CD4-positive, alpha-beta T cell treated with Interferon gamma for 1 hour (primary cell): ENCODE data around the gene DHFR2.
"Not testable (repeated sequence)": the region's sequence is repeated elsewhere in the genome, so short reads cannot be mapped to it uniquely, and the experiment has no call there.

Source experiments
- DNase-seq: peaks from one replicate; pipeline ENCODE4 v3.0.0-alpha.2; 2020

The DHFR2 gene

GRCh38 chr3:94065122-94065521 is 2.4 kb upstream of the DHFR2 start:
- no peak for DNase-seq

DNA sequence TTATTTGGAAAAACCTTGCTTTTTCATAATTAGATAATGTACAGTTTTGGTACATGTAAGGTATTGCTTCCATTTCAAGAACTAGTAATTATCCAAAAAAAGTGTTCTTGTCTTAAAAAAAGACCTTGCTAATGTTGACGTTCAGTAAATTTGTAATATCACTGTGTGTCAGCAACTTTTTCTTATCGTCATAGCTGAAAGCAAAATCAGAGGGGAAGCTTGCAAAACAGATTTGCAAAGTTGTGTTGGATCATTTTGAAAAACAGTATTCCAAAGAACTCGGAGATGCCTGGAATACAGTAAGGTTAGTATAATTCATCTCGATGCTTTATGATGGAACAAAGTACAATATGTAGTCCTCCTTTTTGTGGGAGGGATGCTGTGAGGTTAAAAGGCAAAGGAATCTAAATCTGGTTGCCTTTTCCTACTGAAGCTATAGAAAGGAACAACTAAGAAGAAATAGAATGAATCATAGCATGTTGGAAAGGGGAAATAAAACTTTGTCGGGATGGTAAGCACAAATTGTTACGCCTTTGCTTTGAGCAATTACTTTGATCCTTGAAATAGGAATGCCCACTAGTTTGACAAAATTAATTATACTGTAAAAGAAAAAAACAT is 1.6 kb upstream of the DHFR2 start:
- DNase-seq: no peak

- no peak for DNase-seq
Measured at GRCh38 chr3:94063496-94064119, 892 bp upstream of the DHFR2 start.

DNA sequence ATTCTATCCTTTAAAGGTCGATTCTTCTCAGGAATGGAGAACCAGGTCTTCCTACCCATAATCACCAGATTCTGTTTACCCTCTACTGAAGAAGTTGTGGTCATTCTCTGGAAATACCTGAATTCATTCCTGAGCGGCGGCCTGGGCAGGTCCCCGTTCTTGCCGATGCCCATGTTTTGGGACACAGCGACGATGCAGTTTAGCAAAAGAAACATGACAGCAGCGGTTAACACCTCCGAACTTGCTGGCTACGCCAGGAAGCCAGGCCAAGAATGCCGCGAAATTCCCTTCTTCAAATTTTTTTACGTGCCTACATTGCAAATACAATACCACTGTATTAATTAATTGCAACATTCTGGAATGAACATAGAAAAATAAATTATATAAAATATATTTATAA is 1.4 kb downstream of the DHFR2 start:
- no peak for DNase-seq

DNA sequence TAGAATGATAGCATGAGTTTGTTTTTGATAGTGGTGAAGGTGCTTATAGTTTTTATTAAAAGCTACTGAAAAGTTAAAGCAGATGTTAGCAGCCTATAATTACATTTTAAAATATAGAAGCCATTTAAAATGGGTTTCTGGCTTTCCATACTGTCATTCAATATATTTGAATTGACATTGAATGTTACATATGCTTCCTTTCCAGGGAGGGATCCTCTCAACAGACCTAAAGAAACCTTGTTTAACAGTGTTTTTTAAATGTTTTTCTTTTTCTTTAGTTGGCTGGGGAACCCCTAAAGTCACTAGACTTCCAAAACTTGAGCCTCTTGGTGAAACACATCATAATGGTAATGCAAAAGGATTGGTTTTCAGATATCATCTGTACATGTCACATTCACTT is 12.2 kb downstream of the DHFR2 start:
- DNase-seq: no peak

- DNase-seq: no peak
Measured at GRCh38 chr3:94049267-94049666, 13.4 kb downstream of the DHFR2 start.

- DNase-seq: no peak
Measured at GRCh38 chr3:94046533-94046932, 16.2 kb downstream of the DHFR2 start.

- DNase-seq: not testable (repeated sequence)
Measured at GRCh38 chr3:94044100-94044936, 18.4 kb downstream of the DHFR2 start.

GRCh38 chr3:94043285-94043684 is 19.4 kb downstream of the DHFR2 start:
- no peak for DNase-seq

DNA sequence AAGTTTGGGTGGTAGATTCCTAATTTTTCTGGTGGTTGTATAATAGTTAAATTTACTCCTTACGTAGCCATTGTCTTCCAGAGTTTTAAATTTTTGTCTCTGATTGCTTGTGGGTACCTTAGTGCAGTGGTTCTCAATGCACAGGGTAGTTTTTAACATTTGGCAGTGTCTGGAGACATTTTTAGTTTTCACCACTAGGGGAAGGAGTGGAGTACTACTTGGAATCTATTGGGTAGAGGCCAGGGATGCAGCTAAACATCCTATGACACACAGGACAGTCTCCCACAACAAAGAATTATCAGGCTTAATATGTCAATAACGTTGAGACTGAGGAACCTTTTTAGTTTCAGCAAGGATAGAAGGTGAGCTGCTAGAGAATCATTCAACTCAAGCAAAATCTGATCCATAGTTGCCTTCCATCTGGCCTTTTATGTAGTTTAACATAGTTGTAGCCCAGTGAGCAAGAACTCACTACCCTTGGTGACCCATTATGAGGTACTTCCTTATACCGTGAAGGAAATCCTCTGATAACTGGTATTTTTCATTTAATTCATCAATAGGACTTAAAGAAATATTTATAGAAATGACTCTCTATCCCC is 25.7 kb downstream of the DHFR2 start:
- DNase-seq: no peak

DNA sequence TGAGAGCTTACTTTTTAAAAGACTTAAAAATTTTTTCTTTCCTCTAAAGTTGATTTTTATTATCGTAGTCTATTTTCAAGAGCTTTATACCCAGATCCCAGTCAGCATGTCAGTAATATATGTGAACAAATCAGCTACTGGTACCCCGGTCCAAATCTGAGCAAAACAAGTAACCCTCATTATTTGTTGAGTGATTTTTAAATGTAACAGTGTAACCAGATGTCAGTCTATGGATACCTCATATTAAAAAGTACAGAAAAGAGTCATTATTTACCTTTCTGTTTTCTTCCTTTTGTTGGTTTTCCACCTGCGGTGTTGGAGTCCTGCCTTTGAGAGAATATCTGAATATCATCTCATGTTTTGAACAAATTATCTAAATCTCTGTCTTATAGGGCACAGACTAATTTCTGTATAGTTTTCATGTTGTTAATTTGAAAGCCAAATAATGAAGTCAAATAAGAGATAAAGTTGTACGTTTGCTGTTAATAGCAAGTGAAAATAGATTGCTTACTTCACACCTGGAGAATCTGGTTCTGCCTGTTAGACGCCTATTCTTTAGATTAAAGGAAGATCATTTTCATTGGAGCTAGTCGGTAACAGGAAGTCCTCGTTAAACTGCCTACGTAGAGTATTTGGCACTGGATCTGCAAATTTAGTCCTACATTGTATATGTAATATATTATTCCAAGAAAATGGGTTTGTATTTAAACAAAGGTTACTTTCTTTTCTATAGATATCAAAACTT is 34.5 kb downstream of the DHFR2 start, which contains the start of gene STX19:
TSS of gene STX19 (minus strand) at position 505 of the 745 bp plus-strand sequence. CDS start 13,328 bp downstream, outside the sequence.
- DNase-seq: no peak

DNA sequence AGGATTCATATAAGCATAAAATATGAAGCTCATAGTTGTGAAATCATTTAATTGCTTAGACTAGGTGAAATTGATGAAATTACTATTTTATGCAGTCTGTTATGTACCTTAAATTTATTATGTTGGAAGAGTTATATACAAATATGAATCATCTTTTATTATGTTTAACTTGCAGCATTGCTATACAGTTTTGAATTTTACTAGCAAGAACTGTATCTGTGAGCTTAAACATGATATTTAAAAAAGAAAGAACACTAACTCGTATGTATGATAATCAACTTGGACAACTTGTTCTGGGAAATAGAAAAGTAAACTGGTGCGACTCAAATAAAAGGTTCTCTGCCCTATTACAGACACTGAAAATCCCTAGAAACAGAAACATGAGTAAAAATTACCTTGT is 36.1 kb downstream of the DHFR2 start:
- no peak for DNase-seq

- no peak for DNase-seq
Measured at GRCh38 chr3:94024385-94024784, 38.3 kb downstream of the DHFR2 start.

GRCh38 chr3:94020293-94020692 is 42.4 kb downstream of the DHFR2 start:
- no peak for DNase-seq

DNA sequence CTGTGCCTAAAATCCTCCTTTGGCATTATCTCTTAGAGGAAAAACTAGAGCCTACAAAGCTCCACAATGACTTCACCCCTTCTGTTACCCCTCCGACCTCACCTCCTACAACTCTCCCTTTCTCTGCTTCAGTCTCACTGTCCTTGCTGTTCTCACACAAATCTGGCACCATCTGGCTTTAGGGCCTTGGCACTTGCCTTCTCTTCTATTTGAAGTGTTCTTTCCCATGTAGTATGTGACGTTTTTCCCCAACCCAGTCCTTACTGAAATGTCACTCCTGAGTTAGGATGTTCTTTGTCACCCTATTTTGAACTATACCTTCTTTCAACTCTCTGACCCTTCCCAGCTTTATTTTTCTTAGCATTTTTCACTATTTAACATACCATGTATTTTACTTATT is 43.1 kb downstream of the DHFR2 start:
- DNase-seq: no peak

DNA sequence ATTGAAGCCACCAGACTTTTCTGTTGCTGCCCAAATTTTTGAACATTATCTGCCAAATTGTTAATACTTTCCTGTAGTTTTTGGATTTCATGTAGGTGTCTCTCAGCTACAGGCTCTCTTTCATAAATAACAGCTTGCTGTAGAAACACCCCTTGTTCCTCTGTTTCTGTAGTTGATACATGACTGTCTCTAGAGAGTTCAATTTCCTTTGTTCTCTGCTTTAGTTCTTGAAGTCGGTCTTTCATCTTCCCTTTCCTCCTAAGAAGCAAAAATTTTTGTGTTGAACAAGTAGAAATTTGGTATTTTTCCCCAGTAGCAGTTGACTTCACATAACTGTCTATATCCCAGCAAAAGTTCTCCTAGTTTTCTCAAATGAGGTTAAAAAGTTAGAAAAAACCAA is 47.7 kb downstream of the DHFR2 start:
- no peak for DNase-seq

GRCh38 chr3:94012185-94012584 is 50.5 kb downstream of the DHFR2 start:
- no peak for DNase-seq

DNA sequence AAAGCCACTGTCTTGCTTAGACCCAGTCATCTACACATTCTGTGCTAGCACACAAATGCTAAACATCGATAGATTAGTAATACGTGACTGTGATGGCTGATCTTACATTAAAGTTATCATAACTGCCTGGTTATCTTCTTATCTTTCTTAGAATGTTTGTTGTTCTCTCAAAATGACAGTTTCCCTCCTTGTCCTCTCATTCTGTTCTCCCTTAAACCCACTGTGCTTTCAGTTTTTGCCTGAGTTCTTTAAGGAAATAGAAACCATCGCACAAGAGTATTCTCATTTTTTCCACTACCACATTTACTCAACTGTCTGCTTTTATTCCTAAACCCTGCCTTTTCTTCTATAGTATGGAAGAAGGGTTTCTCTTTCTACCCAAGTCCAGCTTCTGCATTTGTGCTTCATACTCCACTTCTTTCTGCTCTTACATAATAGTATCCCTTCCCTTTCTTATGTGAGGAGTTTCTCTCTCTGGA is 51.4 kb downstream of the DHFR2 start:
- DNase-seq: no peak

GRCh38 chr3:94009608-94010007 is 53.1 kb downstream of the DHFR2 start:
- DNase-seq: no peak

DNA sequence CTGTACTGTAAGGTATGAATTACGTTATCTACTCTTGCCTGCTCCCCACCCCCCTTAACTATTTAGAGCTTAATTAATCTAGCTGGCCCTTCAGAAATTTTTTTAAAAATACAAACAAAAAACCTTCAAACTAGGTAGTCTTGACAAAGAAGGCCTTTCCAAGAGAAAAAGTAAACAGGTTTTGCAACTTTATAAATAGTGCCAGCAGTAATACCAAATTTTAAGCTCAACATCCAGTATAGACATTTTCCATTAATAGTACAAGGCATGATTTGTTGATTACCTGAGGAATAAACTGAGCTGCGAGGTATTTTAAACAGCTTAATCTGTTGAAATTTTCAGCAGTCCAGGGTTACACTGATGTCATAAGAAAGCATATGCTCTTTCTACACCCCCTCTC is 54.5 kb downstream of the DHFR2 start:
- DNase-seq: no peak
